CD4-positive, alpha-beta memory T cell (primary cell): ENCODE data around the gene ZNF41. TPM values are rescaled to one million over a fixed set of nuclear protein-coding genes. Genes with fewer than 3 reads are reported as not detected.

Experiments used
- CTCF ChIA-PET: fragments of 350-600 bp; sonication (Branson Sonifier 250); formaldehyde crosslinking; loops from one replicate; lab custom pipeline; 2021; ENCODE audit warnings: inconsistent platforms; ENCODE audit not compliant: partially characterized antibody; lab: Charles Lee
- POLR2A ChIA-PET: fragments of 350-600 bp; sonication (Branson Sonifier 250); formaldehyde crosslinking; loops from one replicate; lab custom pipeline; 2021; ENCODE audit not compliant: partially characterized antibody; lab: Charles Lee
- DNase-seq, 5 donors: peaks; one replicate each; pipeline versions ENCODE4 v3.0.0 to v3.0.0-alpha.2; 2020 to 2022; ENCODE audit warnings: mixed read lengths in 1 of 5
- H3K27ac ChIP-seq: one replicate; pipeline ENCODE4 v1.7.0; 2013; ENCODE audit warnings: low read depth, low read length
- H3K27me3 ChIP-seq: 2 replicates; pipeline ENCODE4 v1.7.0; 2013; ENCODE audit warnings: mild to moderate bottlenecking, low read length, moderate library complexity; ENCODE audit not compliant: insufficient read depth
- H3K36me3 ChIP-seq: 2 replicates; pipeline ENCODE4 v1.7.0; 2013; ENCODE audit warnings: mild to moderate bottlenecking, low read length, moderate library complexity; ENCODE audit not compliant: insufficient read depth
- H3K4me1 ChIP-seq: 2 replicates; pipeline ENCODE4 v1.7.0; 2013; ENCODE audit warnings: mild to moderate bottlenecking, low read length, moderate library complexity; ENCODE audit not compliant: insufficient read depth
- H3K4me3 ChIP-seq, 2 donors: one replicate each; pipeline ENCODE4 v1.7.0; 2013; ENCODE audit warnings: low read length in 2 of 2, mild to moderate bottlenecking in 1 of 2
- H3K9me3 ChIP-seq, 2 donors: one replicate each; pipeline ENCODE4 v1.7.0; 2013; ENCODE audit warnings: low read length in 2 of 2, control low read depth in 1 of 2; ENCODE audit not compliant: control insufficient read depth in 1 of 2
- H3K27ac Mint-ChIP-seq, 7 donors: one replicate each; pipeline ENCODE4 v1.8.0; 2020 to 2021; ENCODE audit warnings: mixed read lengths in 7 of 7, mild to moderate bottlenecking in 6 of 7, inconsistent platforms in 3 of 7, moderate library complexity in 3 of 7
- H3K27me3 Mint-ChIP-seq, 2 donors: one replicate each; pipeline ENCODE4 v1.8.0; 2020 to 2021; ENCODE audit warnings: mixed read lengths in 2 of 2
- H3K36me3 Mint-ChIP-seq, 2 donors: one replicate each; pipeline ENCODE4 v1.8.0; 2020 to 2021; ENCODE audit warnings: mixed read lengths in 2 of 2, inconsistent platforms in 1 of 2, mild to moderate bottlenecking in 1 of 2
- H3K4me1 Mint-ChIP-seq, 4 donors: one replicate each; pipeline ENCODE4 v1.8.0; 2020 to 2021; ENCODE audit warnings: mixed read lengths in 4 of 4, mild to moderate bottlenecking in 1 of 4
- H3K4me3 Mint-ChIP-seq, 8 donors: one replicate each; pipeline ENCODE4 v1.8.0; 2020 to 2021; ENCODE audit warnings: mixed read lengths in 8 of 8, mild to moderate bottlenecking in 7 of 8, moderate library complexity in 6 of 8, inconsistent platforms in 3 of 8
- H3K9me3 Mint-ChIP-seq, 8 donors: one replicate each; pipeline ENCODE4 v1.8.0; 2020 to 2021; ENCODE audit warnings: mixed read lengths in 8 of 8, mild to moderate bottlenecking in 5 of 8, inconsistent platforms in 3 of 8, moderate library complexity in 1 of 8
- intact Hi-C: fragments of 100-400 bp; cut with micrococcal nuclease; formaldehyde crosslinking; loops from one replicate; pipeline ENCODE4 v1.15.1; 2023
- polyA plus RNA-seq, 2 donors: library from polyadenylated mRNA; unstranded; fragments of 300-500 nt; fragmentation: Illumina TruSeq; gene quantifications; one replicate each; pipeline ENCODE4 v1.2.3, GENCODE V29; 2021
- total RNA-seq, 2 experiments: library from RNA; stranded (reverse); gene quantifications; one replicate each; pipeline ENCODE4 v1.2.3, GENCODE V29; 2021

The ZNF41 gene
- total and polyA plus RNA-seq, 4 experiments from 2014 or later = 4.7 to 16.1 (median 12.4) TPM

GRCh38 chrX:47447607-47448006, 35.4 kb downstream of the ZNF41 start:
- Mint-ChIP-seq H3K4me1 (no peaks in the 10 kb centered on the region), H3K27ac (no peak overlapping the region), H3K9me3 (peaks cover 0 to 64% (median 54%) of the 10 kb centered on the region in 8 donors), H3K4me3 (no peak overlapping the region), H3K36me3 (peaks cover 40 to 45% of the 10 kb centered on the region in 2 donors), H3K27me3 (no peaks in the 10 kb centered on the region)
- no peak for DNase-seq
- Histone ChIP-seq H3K4me3 (no peak overlapping the region), H3K27me3 (no peaks in the 10 kb centered on the region), H3K36me3 (peaks cover 18% of the 10 kb centered on the region), H3K27ac (no peak overlapping the region), H3K4me1 (no peaks in the 10 kb centered on the region), H3K9me3 (peaks cover 0 to 25% of the 10 kb centered on the region in 2 donors)
- intact Hi-C loops = no loop called here
- POLR2A ChIA-PET = no interaction called here
- CTCF ChIA-PET = no interaction called here

GRCh38 chrX:47446971-47447370, 36.1 kb downstream of the ZNF41 start:
- H3K27ac ChIP-seq = no peak overlapping the region
- Mint-ChIP-seq H3K27ac (no peak overlapping the region), H3K36me3 (peaks cover 34 to 39% of the 10 kb centered on the region in 2 donors), H3K4me1 (no peaks in the 10 kb centered on the region), H3K9me3 (peaks cover 0 to 64% (median 53%) of the 10 kb centered on the region in 8 donors), H3K4me3 (no peak overlapping the region), H3K27me3 (no peaks in the 10 kb centered on the region)
- no peak for DNase-seq
- no peak overlapping the region for H3K4me3 ChIP-seq
- no peaks in the 10 kb centered on the region for H3K27me3 ChIP-seq
- POLR2A ChIA-PET = no interaction called here
- no peaks in the 10 kb centered on the region for H3K4me1 ChIP-seq
- peaks cover 18% of the 10 kb centered on the region for H3K36me3 ChIP-seq
- H3K9me3 ChIP-seq = peaks cover 0 to 25% of the 10 kb centered on the region in 2 donors
- intact Hi-C loops = no loop called here
- CTCF ChIA-PET = no interaction called here

DNA sequence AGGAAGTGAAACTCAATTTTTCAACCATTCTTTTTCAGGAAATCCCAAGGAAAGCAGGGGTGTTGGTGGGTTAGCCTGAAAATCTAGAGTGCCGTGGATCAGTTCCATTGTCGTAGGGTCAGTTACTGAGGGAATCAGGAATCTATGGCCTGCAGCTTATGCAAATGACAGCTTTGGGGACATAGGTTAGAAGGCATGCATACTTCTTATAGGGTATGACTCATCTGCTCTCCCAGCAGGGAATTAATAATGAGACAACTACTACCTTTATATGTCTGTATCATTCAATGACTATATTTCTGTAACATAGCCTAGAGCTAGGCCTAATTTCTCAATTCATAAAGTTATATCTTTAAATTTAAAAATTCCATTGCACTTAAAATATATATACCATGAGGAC, 36.6 kb downstream of the ZNF41 start:
- CTCF ChIA-PET = no interaction called here
- no peak overlapping the region for H3K27ac ChIP-seq
- no peaks in the 10 kb centered on the region for H3K27me3 Mint-ChIP-seq
- POLR2A ChIA-PET = no interaction called here
- H3K4me3 Mint-ChIP-seq = no peak overlapping the region
- peaks cover 0 to 25% of the 10 kb centered on the region in 2 donors for H3K9me3 ChIP-seq
- H3K36me3 Mint-ChIP-seq = peaks cover 32 to 36% of the 10 kb centered on the region in 2 donors
- no peak for DNase-seq
- H3K36me3 ChIP-seq = peaks cover 18% of the 10 kb centered on the region
- peaks cover 0 to 64% (median 53%) of the 10 kb centered on the region in 8 donors for H3K9me3 Mint-ChIP-seq
- H3K27me3 ChIP-seq = no peaks in the 10 kb centered on the region
- no peaks in the 10 kb centered on the region for H3K4me1 ChIP-seq
- no peak overlapping the region for H3K4me3 ChIP-seq
- no peak overlapping the region for H3K27ac Mint-ChIP-seq
- intact Hi-C loops = no loop called here
- no peaks in the 10 kb centered on the region for H3K4me1 Mint-ChIP-seq

GRCh38 chrX:47430925-47431324, 52.1 kb downstream of the ZNF41 start:
- POLR2A ChIA-PET = no interaction called here
- H3K27ac Mint-ChIP-seq = no peak overlapping the region

DNA sequence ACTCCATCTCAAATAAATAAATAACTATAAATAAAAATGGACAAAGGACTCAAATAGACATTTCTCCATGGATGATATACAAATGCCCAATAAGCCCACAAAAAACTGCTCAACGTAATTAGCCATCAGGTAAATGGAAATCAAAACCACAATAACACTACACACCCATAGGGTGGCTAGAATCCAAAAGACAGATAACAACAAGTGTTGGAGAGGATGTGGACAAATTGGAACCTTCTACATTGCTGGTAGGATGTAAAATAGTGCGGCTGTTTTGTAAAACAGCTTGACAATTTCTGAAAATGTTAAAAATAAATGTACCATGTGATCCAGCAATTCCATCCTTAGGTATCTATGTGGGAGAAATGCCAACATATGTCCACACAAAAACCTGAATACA, 60.6 kb downstream of the ZNF41 start:
- POLR2A ChIA-PET = no interaction called here
- Mint-ChIP-seq H3K36me3 (peaks cover 8 to 9% of the 10 kb centered on the region in 2 donors), H3K27ac (no peak overlapping the region), H3K27me3 (no peaks in the 10 kb centered on the region), H3K4me1 (no peaks in the 10 kb centered on the region), H3K4me3 (no peak overlapping the region), H3K9me3 (peaks cover 0 to 14% (median 6%) of the 10 kb centered on the region in 8 donors)
- no peak for DNase-seq
- intact Hi-C loops = no loop called here
- H3K27ac ChIP-seq = no peak overlapping the region
- H3K36me3 ChIP-seq = no peaks in the 10 kb centered on the region
- H3K27me3 ChIP-seq = no peaks in the 10 kb centered on the region
- CTCF ChIA-PET = no interaction called here
- no peaks in the 10 kb centered on the region for H3K9me3 ChIP-seq
- no peak overlapping the region for H3K4me3 ChIP-seq
- no peaks in the 10 kb centered on the region for H3K4me1 ChIP-seq

More at GRCh38 chrX:47430925-47431324, 52.1 kb downstream of the ZNF41 start:
- H3K9me3 Mint-ChIP-seq = peaks cover 0 to 9% (median 3%) of the 10 kb centered on the region in 8 donors
- no peak overlapping the region for H3K27ac ChIP-seq
- H3K9me3 ChIP-seq = no peaks in the 10 kb centered on the region
- no peaks in the 10 kb centered on the region for H3K27me3 ChIP-seq
- H3K27me3 Mint-ChIP-seq = no peaks in the 10 kb centered on the region
- DNase-seq = no peak
- H3K4me1 Mint-ChIP-seq = no peaks in the 10 kb centered on the region
- H3K36me3 ChIP-seq = no peaks in the 10 kb centered on the region
- intact Hi-C loops = no loop called here
- no peaks in the 10 kb centered on the region for H3K4me1 ChIP-seq
- H3K4me3 ChIP-seq = no peak overlapping the region
- no peaks in the 10 kb centered on the region for H3K36me3 Mint-ChIP-seq
- CTCF ChIA-PET = no interaction called here
- H3K4me3 Mint-ChIP-seq = no peak overlapping the region

- peaks cover 0 to 18% (median 10%) of the 10 kb centered on the region in 8 donors for H3K9me3 Mint-ChIP-seq
- no peaks in the 10 kb centered on the region for H3K36me3 ChIP-seq
- ChIA-PET CTCF (interaction anchor here (0.6 kb wide), 1 partner anchor 1425 kb away, joined by 4 read pairs; no protein-coding TSS in a partner anchor), POLR2A (no interaction called here)
- no peaks in the 10 kb centered on the region for H3K27me3 ChIP-seq
- no peak overlapping the region for H3K4me3 ChIP-seq
- no peaks in the 10 kb centered on the region for H3K9me3 ChIP-seq
- no peaks in the 10 kb centered on the region for H3K4me1 ChIP-seq
- no peak overlapping the region for H3K27ac ChIP-seq
- H3K4me1 Mint-ChIP-seq = no peaks in the 10 kb centered on the region
- intact Hi-C loops = no loop called here
- H3K4me3 Mint-ChIP-seq = no peak overlapping the region
- H3K27me3 Mint-ChIP-seq = no peaks in the 10 kb centered on the region
- H3K36me3 Mint-ChIP-seq = peaks cover 9 to 11% of the 10 kb centered on the region in 2 donors
- DNase-seq = no peak
- H3K27ac Mint-ChIP-seq = no peak overlapping the region
Observed at GRCh38 chrX:47420962-47421361, 62.1 kb downstream of the ZNF41 start.

DNA sequence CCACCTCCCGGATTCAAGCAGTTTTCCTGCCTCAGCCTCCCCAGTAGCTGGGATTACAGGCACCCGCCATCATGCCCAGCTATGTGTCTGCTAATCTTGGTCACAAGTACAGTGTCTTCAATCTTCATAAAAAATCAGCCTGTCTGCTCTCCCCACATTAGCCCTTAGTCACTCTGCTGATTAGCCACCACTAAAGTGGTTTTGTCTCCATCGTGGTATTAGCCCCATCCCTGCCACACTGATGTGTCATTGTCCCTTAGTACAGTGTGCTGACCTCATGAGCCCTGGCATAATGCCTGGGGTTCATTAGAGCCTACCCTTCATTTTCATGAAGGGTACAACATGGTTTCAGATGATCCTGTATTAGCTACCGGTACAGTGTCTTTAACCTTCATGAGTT, 62.8 kb downstream of the ZNF41 start:
- H3K4me1 Mint-ChIP-seq = no peaks in the 10 kb centered on the region
- no peak for DNase-seq
- no peaks in the 10 kb centered on the region for H3K4me1 ChIP-seq
- H3K27me3 Mint-ChIP-seq = no peaks in the 10 kb centered on the region
- H3K27ac Mint-ChIP-seq = peak overlapping the region in 1 of 7 donors; percentile 25
- no peaks in the 10 kb centered on the region for H3K9me3 ChIP-seq
- H3K4me3 ChIP-seq = no peak overlapping the region
- H3K9me3 Mint-ChIP-seq = peaks cover 0 to 23% (median 11%) of the 10 kb centered on the region in 8 donors
- POLR2A ChIA-PET = no interaction called here
- no peaks in the 10 kb centered on the region for H3K36me3 ChIP-seq
- H3K4me3 Mint-ChIP-seq = no peak overlapping the region
- no peak overlapping the region for H3K27ac ChIP-seq
- intact Hi-C loops = no loop called here
- peaks cover 9 to 11% of the 10 kb centered on the region in 2 donors for H3K36me3 Mint-ChIP-seq
- CTCF ChIA-PET = no interaction called here
- no peaks in the 10 kb centered on the region for H3K27me3 ChIP-seq
